Hepatocyte (in vitro differentiated cells): ENCODE measurements around the gene OR7D2.

Experiments used
- CTCF ChIP-seq: fragments of 200-600 bp; sonication (generic); IDR thresholded peaks from 2 replicates; pipeline ENCODE4 v1.5.1; 2016; ENCODE audit warnings: antibody characterized with exemption, mild to moderate bottlenecking; ENCODE audit not compliant: poor library complexity
- EZH2 ChIP-seq: fragments of 200-600 bp; sonication (generic); IDR thresholded peaks from 2 replicates; pipeline ENCODE4 v1.6.1; 2016; ENCODE audit warnings: antibody characterized with exemption, mild to moderate bottlenecking, borderline replicate concordance

- TF ChIP-seq CTCF (no peak), EZH2 (no peak)
Measured at GRCh38 chr19:9146882-9147281, 31.9 kb upstream of the OR7D2 start.
